ENCODE data around the gene CSMD2.
A peak's percentile ranks its signal among the peaks of the same experiment; 100 is the strongest.

Gene CSMD2

DNA sequence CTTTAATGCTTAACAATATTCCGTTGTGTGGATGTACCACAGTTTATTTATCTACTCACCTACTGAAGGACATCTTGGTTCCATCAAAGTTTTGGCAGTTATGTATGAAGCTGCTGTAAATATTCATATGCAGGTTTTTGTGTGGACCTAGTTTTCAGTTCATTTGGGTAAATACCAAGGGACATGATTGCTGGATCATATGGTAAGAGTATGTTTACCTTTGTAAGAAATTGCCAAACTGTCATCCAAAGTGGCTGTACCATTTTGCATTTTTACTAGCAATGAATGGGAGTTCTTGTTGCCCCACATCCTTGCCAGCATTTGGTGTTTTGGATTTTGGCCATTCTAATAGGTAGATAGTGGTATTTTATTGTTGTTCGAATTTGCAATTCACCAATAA is 682.6 kb downstream of the CSMD2 start:
- no peak for DNase-seq (ENCODE audit: low read depth)

- no peak for DNase-seq (ENCODE audit: low read depth)
Measured at GRCh38 chr1:33477451-33477850, 687.6 kb downstream of the CSMD2 start.

DNA sequence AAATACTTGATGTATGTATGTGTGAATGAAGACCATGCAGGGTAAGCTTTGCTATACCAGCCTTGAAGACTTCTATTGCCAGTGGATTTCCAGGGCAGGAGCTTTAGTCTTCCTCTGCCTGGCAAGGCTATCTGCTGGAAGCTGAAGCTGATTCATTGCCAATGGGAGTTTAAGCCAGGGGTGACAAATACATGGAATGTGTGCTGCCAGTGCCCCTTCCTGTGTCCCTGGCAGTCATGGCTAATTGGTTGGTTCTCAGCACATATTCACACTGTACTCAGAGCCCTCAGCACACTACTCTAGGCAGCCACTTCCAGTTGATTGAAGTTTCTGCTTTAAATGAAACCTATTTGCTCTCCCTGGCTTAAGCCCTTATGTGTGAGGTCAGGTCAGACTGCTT is 691.1 kb downstream of the CSMD2 start:
- DNase-seq (ENCODE audit: low read depth) = no peak

GRCh38 chr1:33472269-33472980 is 692.6 kb downstream of the CSMD2 start, which contains the start of gene ZSCAN20:
Gene ZSCAN20 (plus strand): TSS chr1:33472645. CDS start chr1:33479289, 6,644 bp downstream.
- DNase-seq (ENCODE audit: low read depth) = peak; percentile 58

DNA sequence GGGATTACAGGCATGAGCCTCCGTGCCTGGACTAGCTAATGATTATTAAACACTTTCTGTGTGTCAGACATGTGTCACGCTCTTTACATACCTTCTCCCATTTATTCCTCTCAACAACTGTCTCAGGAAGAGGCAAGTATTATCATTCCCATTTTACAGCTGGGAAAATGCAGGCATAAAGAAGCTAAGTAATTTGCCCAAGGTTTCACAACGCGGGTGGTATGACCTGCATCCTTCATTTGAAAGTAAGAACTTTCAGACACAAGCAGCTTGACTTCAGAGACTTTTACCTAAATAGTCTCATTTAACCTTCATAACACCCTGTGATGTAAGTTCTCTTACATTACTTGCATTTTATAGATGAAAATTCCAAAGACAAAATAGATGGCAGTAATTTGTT is 693.6 kb downstream of the CSMD2 start:
- no peak for DNase-seq (ENCODE audit: low read depth)

DNA sequence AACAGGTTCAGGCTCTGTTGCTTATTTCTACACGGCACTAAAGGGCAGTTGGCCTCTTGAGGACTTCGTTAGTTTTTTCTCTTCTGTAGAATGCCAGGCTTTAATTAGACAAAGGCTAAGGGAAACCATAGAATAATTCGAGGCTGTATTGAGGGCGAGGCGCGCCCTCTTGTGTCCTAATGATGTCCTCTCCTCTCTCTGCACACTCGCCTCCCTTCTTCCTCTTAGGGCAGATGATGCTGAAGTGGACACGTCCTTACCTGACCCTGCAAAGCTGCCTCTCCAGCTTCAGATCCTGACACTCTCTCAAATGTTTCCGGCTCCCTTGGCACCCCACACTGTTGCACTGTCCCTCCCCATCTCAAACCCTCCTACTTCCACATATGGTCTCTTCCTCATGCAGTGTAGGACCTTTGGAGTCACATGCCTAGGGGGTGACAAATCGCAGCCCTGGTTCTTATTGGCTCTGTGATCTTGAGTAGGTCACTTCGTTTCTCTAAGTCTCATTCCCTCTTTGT is 694.5 kb downstream of the CSMD2 start:
- DNase-seq (ENCODE audit: low read depth) = no peak

DNA sequence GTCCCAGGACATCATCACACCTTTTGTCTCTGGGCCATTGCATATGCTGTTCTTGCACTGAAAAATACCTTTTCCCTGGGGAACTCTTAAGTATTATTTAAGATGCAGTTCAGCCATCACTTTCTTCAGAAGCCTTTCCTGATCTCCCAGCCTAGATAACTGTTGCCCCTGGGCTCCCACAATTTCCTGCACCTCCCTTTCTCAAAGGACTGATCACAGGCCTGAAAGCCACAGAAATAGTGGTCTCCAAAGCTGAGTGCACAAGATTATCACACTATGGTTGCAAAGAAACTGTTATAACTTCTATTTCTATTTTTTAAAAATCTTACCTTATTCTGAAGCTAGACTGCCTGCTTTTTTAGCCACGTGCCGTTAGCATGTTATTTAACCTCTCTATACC is 695.3 kb downstream of the CSMD2 start:
- DNase-seq (ENCODE audit: low read depth) = no peak

DNA sequence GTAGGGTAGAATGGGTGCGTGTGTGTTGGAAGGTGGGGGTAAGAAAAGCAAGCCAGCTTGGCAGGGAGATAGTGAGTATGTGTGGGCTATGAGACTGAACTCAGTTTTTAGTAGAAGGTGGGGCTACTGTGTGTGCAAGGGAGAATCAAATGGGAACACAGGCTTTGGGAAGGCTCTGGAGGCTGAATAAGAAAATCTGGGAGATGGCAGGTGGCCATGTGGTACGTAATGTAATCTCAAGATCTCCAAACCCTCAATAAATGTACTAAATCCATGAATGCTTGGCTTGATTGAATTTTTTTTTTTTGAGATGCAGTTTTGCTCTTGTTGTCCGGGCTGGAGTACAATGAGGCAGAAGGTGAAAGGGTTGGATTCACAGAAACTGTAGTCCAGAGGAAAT is 696.1 kb downstream of the CSMD2 start:
- no peak for DNase-seq (ENCODE audit: low read depth)

DNA sequence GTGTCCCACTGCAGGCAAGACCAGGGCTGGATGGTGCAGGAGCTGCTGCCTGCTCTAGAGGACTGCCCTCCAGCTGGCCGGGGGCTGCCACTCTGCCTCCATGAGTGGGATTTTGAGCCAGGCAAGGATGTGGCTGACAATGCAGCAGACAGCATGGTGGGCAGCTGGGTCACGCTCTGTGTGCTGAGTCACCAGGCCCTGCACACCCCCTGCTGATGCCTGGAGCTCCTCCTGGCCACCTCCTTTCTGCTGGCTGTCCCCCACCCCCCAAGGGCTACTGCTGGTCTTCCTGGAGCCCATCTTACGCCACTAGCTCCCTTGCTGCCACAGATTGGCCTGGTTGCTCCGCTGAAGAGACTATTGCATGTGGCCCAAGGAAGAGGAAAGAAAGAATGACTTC is 696.5 kb downstream of the CSMD2 start:
- no peak for DNase-seq (ENCODE audit: low read depth)

DNA sequence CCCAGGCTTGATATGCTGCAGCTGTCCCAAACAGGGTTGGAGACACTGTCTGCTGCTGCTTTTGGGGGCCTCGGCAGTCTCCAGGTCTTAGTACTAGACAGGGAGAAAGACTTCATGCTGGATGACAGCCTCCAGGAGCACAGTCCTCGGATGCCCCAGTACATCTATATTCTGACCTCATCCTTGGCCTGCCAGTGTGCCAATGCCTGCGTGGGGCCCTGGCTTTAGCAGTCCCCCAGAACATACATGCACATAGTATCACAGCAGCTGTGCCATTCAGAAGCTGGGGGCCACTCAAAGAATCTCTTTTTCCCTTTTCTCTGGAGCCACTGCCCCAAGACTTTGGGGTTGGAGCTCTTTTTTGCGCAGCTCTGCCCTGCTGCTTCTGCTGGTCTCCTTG is 697.0 kb downstream of the CSMD2 start:
- no peak for DNase-seq (ENCODE audit: low read depth)

DNA sequence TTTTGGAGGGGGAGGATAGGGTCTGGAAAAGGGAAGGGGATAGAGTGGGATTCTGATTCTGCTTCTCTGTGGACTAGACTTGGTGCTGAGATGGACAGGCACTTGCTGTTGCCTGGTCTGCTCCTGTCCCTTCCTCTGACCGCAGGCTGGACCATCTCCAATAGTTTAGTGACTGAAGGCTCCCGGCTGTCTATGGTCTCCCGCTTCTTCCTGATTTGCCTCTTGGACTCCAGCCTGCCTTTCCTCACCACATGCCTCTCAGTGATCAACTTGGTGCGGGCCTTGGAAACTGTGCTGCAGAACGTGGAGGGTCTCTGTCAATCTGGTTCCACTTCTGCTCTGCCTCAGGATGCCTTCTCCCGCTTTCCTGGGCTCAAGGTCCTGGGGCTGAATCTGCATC is 698.9 kb downstream of the CSMD2 start:
- no peak for DNase-seq (ENCODE audit: low read depth)

GRCh38 chr1:33465316-33465715 is 699.7 kb downstream of the CSMD2 start:
- DNase-seq (ENCODE audit: low read depth) = no peak

GRCh38 chr1:33464552-33464951 is 700.5 kb downstream of the CSMD2 start:
- no peak for DNase-seq (ENCODE audit: low read depth)
